GM19035 (cell line): ENCODE measurements around the gene AGAP1.

Experiments used
- ATAC-seq: cut with Tn5 transposase; IDR thresholded peaks from one replicate; pipeline ENCODE4 v1.9.1; 2021; ENCODE audit not compliant: unreplicated experiment

Gene AGAP1

GRCh38 chr2:235630718-235631296 is 137.0 kb downstream of the AGAP1 start:
- ATAC-seq: no peak

GRCh38 chr2:235634435-235635158 is 140.8 kb downstream of the AGAP1 start:
- no peak for ATAC-seq

GRCh38 chr2:235636546-235636945 is 142.7 kb downstream of the AGAP1 start:
- no peak for ATAC-seq

- no peak for ATAC-seq
These were observed 144.1 kb downstream of the AGAP1 start for GRCh38 chr2:235637896-235638295.

DNA sequence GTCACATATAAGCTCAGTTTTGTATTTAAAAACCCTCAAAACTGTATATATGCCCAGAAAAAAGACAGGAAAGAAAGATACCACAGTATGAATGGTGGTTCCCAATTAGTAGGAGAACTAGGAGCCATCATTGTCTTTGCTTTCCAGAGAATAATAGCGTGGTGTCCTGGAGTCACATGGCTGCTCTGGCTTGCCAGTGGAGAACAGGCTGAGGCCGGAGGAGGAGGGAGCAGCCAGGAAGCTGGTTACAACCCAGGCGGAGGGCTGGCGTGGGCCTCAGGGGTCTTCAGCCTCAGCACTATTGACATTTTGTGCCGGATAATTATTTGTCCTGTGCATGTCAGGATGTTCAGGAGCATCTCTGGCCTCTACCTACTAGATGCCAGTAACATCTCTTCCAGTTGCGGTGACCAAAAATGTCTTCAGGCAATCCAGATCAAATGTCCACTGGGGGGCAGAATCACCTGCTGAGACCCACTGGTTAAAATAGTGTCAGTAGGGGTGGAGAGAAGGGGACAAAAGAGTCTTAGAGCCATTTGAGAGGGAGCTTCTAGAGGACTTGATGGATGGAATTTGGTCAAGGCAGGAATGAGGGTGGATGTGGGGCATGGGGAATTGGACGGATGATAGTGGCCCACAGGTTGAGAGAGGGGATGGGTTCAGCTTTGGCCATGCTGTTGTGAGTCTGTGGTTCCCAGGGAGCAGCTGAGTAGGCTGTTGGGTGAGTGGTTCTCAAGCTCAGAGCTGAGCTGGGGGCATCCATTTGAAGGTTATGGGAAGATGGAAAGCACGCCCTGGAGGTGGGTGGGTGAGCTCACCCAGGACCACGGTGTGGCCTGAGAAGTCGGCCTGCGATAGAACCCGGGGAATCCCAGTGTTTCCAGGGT is 144.9 kb downstream of the AGAP1 start:
- no peak for ATAC-seq

DNA sequence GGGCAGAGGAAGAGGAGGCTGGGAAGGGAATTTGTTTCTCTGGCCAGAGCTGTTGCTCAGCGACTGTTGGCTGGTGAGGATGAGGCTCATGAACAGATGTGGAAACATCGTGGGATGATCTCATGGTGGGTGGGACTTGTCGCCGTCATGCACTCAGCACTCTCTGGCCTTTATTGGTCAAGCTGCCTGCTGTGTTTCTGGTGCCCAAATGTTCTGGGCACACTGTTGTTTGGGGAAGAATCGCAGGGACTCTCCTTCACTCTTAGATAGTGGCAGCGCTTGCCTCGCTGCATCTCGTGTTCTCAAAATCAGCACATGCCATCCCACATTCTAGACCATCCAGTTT is 145.6 kb downstream of the AGAP1 start:
- no peak for ATAC-seq

- no peak for ATAC-seq
These were observed 146.0 kb downstream of the AGAP1 start for GRCh38 chr2:235639885-235640284.

DNA sequence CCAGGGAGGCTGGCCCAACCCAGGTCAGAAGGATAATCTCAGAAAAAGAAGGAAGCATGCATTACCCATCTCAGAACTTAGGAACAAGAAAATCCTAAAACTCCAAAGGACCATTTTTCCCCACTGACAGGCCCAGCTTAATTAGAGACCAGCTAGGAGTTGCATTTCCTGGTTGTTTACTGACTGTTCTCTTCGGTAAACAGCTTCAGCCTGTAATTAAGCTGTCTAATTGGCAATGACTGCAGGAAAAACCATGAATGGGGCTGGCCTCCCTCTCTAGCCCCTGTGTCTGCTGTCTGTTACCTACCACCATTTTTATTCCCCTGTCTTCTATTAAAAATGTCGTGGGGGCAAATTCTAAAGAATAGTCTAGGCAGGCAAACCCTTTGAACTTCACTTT is 146.5 kb downstream of the AGAP1 start:
- ATAC-seq: no peak

- ATAC-seq: no peak
These were observed 147.3 kb downstream of the AGAP1 start for GRCh38 chr2:235640926-235641723.

- ATAC-seq: no peak
These were observed 148.1 kb downstream of the AGAP1 start for GRCh38 chr2:235641956-235642355.

- ATAC-seq: no peak
These were observed 148.7 kb downstream of the AGAP1 start for GRCh38 chr2:235642446-235643098.

GRCh38 chr2:235643680-235644511 is 150.1 kb downstream of the AGAP1 start:
- ATAC-seq: no peak

DNA sequence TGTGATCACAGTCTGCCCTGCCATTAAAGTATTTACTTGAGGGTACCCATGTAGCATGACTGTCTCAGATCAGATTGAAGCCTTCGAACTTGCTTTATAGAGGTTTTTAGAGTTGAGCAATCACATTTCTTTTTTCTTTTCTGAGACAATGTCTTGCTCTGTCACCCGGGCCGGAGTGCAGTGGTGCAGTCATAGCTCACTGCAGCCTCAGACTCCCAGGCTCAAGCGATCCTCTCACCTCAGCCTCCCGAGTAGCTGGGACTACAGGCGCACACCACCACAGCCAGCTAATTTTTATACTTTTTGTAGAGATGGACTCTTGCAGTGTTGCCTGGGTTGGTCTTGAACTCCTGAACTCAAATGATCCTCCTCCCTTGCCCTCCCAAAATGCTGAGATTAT is 153.4 kb downstream of the AGAP1 start:
- ATAC-seq: no peak

DNA sequence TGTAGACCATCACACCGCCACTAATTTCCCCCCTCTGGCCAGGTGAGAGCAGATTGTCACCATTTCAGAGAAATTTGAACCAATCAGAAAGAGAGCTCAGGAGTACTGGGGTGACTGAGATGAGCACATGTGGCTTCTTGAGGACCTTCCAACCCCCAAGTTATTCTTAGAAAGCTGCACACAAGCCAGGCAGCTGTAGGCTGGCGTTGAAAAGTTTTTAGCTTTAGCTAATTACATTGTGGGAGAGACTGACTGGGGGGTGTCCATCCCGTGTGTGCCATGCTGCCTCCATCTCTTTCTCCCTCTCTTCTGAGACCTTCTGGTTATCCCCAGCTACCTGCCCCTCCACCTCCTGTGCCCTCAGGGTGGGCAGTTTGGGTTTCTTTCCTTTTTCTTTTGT is 154.0 kb downstream of the AGAP1 start:
- no peak for ATAC-seq

DNA sequence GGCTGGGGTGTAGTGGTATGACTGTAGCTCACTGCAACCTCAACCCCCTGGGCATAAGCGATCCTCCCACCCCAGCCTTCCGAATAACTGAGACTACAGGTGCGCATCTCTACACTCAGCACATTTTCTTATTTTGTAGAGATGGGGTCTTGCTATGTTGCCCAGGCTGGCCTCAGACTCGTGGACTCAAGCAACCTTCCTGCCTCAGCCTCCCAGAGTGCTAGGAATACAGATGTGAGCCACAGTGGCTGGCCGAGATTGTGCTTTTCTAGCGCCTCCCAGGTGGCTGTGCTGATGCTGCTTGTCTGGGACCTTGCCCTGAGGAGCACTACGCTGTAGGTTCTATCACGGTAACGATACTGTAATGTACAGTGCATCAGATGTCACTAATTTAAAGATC is 155.6 kb downstream of the AGAP1 start:
- ATAC-seq: no peak

DNA sequence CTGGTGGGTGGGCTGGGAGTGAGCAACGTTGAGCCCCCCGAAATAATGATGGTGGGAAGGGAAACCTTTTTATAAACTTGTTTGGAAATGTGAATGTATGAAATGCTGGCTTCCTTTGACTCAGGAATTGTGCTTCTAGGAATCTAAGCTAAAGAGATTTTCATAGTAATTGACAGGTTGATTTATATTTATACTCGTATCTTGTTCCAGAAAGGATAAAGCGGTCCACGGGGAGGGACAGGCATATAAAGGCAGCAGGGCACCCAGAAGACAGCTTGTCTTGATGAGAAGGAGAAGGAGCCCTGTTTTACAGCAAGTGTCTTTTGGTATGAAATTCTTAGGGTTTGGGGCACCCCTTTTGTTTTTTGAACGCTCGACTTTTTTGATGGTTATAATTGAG is 157.8 kb downstream of the AGAP1 start:
- ATAC-seq: no peak

DNA sequence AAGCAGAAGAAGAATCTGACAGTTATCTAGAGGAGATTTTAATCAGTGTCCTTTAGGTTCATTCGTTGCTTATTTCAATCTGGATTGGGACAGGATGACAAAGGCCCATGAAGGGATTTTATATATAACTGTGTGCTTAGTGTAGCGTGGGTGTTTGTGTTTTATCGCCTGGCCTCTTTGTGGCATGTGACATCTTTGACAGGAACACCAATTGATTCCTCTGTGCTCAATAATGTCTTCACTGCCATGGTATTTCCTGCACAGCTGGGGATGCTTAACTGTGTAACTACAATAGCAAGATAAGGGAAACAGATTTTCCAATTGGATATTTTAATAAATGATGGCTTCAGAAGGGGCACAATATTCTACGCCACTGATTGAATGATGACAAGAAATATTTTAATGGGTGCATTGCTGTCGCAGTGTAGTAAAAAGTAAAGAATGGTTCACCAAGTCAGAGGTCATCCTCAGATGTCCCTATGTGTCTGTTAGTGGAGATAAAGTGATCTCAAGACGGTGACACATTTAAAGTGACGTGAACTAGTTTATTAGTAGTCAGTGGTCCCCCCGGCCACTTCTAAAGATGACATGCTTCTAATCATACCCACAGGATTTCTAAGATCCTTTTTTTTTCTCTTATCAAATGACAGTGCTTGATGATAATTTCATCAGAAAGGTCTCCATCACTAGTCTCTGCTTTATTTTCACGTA is 160.4 kb downstream of the AGAP1 start:
- no peak for ATAC-seq

DNA sequence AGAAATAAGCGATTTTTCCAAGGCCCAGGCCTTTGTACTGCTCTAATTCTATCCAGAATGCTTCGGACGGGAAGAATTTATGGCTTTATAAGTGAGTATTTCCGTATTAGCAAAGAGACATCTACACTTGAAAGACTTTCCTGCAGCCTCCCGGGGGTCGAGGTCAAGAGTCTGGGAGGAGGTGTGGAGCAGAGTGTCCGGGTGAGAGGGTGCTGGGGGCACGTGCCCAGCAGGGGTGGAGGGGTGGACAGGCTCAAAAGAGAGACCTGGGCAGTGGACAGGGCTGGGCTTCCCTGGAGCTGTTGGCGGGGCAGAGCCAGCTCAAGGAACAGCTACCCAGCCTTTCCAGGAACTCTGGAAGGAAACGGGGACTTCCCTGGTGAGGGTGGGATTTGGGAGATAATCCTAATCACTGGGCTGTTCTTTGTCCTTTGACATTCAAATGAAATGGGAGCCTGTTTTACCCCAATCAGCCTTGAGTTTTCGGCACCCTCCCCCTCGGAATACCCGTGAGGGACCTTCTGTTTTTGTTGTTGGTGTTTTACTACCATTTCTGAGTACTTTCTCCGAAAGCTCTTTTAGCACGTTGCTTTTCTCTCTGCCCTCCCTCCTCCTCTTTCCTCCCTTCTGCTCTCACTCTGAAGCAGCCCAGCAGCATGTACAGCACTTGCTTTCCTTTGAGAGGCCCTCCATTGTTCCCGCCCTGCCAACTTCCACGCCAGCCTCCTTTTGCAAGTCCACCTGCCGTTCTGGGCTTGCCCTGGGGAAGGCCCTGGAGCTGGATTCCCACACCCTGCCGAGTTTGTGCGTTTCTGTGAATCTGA is 164.7 kb downstream of the AGAP1 start:
- no peak for ATAC-seq
